Activated T-cell treated with anti-CD3 and anti-CD28 coated beads for 1 hour (primary cell): ENCODE results near the gene TTF2.

Source experiments
- DNase-seq: peaks from one replicate; pipeline ENCODE4 v3.0.0-alpha.2; 2020; ENCODE audit warnings: low read depth

TTF2 gene

GRCh38 chr1:117046781-117047180 is 13.3 kb upstream of the TTF2 start:
- no peak for DNase-seq

- DNase-seq, result no peak
Measured at GRCh38 chr1:117047271-117047670, 12.9 kb upstream of the TTF2 start.

- no peak for DNase-seq
Measured at GRCh38 chr1:117049857-117050256, 10.3 kb upstream of the TTF2 start.

- DNase-seq, result peak; percentile 12
Measured at GRCh38 chr1:117051224-117052064, 8.7 kb upstream of the TTF2 start.

GRCh38 chr1:117054068-117054467 is 6.1 kb upstream of the TTF2 start:
- DNase-seq, result no peak

- no peak for DNase-seq
Measured at GRCh38 chr1:117058810-117059209, 1.3 kb upstream of the TTF2 start.

GRCh38 chr1:117059334-117059677 is 820 bp upstream of the TTF2 start:
- peak; percentile 45 for DNase-seq

- no peak for DNase-seq
Measured at GRCh38 chr1:117060441-117061317, 553 bp downstream of the TTF2 start.

GRCh38 chr1:117061986-117062415 is 1.9 kb downstream of the TTF2 start:
- DNase-seq, result no peak

GRCh38 chr1:117066367-117066766 is 6.2 kb downstream of the TTF2 start:
- no peak for DNase-seq

GRCh38 chr1:117067533-117068370 is 7.6 kb downstream of the TTF2 start:
- no peak for DNase-seq

GRCh38 chr1:117068580-117068979 is 8.5 kb downstream of the TTF2 start:
- no peak for DNase-seq

- DNase-seq, result no peak
Measured at GRCh38 chr1:117069220-117069844, 9.2 kb downstream of the TTF2 start.

- no peak for DNase-seq
Measured at GRCh38 chr1:117070124-117070523, 10.0 kb downstream of the TTF2 start.

- DNase-seq, result no peak
Measured at GRCh38 chr1:117076648-117077047, 16.5 kb downstream of the TTF2 start.

- no peak for DNase-seq
Measured at GRCh38 chr1:117077267-117077666, 17.1 kb downstream of the TTF2 start.

GRCh38 chr1:117079737-117080136 is 19.6 kb downstream of the TTF2 start:
- no peak for DNase-seq

- DNase-seq, result no peak
Measured at GRCh38 chr1:117084231-117084630, 24.1 kb downstream of the TTF2 start.

GRCh38 chr1:117087686-117088085 is 27.6 kb downstream of the TTF2 start:
- DNase-seq, result no peak

GRCh38 chr1:117089996-117090395 is 29.9 kb downstream of the TTF2 start:
- no peak for DNase-seq

GRCh38 chr1:117092594-117092993 is 32.5 kb downstream of the TTF2 start:
- DNase-seq, result no peak

- no peak for DNase-seq
Measured at GRCh38 chr1:117093091-117093534, 33.0 kb downstream of the TTF2 start.
